Effector CD8-positive, alpha-beta T cell (primary cell): Measurements from ENCODE around the gene C20orf202.

Source experiments
- DNase-seq: peaks from one replicate; lab custom pipeline; 2025; lab: John Stamatoyannopoulos, UW

C20orf202 gene

GRCh38 chr20:1184638-1185315 is 18.5 kb upstream of the C20orf202 start, which contains the start of gene TMEM74B:
TSS of gene TMEM74B (minus strand) at chr20:1184981. CDS start at chr20:1183801, 1,180 bp downstream.
- DNase-seq, result no peak

DNA sequence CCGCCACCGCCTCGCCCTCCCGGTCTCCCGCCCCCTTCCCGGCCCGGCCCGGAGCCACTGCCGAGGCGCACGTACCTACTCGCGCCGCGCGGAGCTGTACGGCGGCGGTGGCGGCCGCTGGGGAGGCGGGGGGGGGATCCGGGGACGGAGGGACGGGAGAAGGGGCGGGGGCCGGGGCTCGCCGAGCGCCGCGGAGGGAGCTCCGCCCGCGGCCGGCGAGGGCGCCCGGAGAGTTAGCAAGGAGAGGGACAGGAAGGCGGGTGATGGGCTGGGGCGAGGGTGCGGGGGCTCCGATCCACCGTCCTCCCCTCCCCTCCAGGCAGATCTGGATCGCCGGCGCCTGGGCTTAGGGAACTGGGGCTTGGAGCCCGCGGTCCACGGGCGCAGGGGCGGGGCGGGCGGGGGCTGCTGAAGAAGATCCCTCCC is 17.9 kb upstream of the C20orf202 start:
- no peak for DNase-seq

DNA sequence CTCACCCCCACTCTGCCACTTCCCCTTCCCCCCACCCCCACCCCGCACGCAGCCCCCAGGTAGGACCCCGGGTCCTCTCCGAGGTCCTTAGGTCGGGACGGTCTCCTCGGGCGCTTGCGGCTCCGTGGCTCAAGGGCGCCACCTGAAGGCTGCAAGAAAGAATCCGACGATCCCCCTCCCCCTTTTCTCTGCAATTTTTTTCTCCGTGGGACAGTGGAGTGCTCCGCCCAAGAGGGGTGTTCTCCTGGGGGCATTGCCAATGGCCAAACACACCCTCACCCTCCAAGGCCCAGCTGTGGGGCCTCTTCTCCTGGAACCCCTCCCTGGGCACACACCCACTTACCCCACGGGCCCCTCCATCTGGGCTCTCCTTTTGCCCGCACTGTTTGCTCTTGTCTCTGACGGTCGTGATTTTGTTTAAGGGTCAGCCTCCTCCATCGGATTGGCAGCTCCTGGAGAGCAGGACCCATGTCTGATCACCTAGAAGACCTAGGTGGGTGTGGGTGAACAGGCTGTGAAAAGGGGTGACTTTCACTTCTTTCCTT is 17.4 kb upstream of the C20orf202 start:
- DNase-seq, result peak; percentile 7

DNA sequence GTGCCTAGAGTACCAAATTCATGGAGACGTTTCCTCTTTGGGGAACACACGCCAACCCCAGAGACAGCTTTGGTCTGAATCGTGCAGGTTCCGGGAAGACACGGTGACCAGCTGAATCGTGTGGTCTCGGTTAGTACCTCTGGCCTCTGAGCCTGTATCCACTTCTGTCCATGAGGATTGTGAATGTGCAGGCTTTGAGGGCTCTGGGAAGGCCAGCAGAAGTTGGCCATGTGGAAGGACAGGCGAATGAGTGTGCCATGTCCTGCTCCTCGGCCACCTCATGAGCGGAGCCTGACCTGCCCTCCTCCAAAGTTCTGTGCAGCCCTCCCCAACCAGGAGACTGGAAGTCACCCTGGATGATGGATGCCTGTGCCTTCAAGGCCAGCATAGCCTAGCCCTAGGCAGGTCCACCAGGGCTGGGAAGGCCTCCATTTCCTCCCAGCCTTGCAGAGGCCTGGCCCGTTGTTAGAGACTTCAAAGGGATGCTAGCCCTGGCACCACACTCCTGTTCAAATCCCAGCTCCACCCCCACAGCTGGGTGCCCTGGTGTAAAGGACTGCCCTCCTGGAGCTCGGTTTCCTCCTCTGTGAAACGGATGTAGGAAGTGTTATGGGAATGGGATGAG is 16.8 kb upstream of the C20orf202 start:
- no peak for DNase-seq

DNA sequence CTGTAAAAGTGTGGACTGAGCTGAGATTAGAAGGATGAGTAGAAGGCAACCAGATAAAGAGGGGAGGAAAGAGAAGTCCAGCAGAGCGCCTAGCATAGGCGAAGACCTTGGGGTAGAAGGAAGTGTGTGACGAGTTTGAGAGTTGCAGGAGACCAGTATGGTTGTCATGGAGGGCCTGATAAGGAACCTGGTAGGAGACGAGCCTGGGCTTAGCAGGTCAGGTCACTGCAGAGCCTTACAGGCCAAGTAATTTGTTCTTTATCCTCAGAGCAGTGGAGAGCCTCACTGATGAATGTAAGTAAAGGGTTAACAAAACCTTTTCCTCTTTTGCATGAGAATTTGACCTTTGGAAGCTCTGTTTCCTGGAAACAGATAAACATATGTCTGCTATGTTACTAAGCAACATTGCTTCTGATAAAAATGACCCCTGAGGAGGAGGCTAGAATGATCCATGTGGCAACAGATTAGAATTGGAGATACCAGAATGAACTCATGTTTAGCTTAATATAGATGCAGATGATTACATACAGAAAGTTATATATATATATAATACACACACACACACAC is 15.6 kb upstream of the C20orf202 start:
- DNase-seq, result no peak

DNA sequence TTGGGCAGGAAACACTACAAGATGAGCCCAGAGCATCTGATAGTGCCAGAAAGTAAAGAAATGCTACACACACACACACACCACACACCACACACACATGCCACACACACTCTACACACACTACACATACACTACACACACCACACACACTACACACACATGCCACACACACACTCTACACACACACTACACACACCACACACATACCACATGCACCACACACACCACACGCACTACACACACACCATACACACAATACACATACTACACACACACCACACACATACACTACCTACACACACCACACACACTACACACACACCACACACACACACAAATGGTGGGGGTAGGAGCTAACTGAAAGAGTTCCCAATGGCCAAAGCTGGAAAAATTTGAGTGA is 14.9 kb upstream of the C20orf202 start:
- DNase-seq, result no peak

- DNase-seq, result no peak
Measured at GRCh38 chr20:1189827-1190226, 13.4 kb upstream of the C20orf202 start.

DNA sequence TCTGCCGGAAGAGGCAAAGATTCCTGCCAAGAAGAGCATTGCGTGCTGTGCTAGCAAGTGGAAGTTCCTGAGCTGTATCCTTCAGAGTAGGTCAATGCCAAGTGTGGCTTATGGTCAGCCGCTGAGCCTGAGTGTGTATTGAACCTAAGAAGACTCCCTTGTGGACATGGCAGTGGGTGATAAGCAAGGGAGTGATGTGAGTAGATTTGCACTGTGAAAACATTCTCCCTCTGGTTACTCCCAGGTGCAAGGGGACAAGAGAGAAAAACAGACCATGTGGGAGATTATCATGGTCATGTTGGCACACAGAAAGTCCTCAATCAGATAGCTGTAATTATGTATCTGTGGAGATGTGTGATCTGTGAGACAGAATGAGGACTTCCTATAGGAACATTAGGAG is 12.4 kb upstream of the C20orf202 start:
- no peak for DNase-seq

GRCh38 chr20:1191299-1191698 is 12.0 kb upstream of the C20orf202 start:
- no peak for DNase-seq

DNA sequence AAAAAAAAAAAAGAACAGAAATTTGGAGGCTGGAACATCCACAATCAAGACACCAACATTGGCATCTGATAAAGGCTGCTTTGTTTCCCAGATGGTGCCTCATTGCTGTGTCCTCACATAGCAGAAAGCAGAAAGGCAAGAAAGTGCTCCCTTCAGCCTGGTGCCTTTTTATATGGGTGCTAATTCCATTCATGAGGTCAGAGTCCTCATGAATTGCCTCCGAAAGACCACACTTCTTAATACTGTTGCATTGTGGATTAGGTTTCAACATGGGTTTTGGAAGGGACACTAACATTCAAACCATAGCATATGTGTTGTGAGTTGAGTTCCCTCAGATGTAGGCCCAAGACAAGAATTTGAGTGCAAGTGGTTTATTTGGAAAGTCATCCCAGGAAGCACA is 8.0 kb upstream of the C20orf202 start:
- no peak for DNase-seq

- DNase-seq, result no peak
Measured at GRCh38 chr20:1196634-1197033, 6.6 kb upstream of the C20orf202 start.

GRCh38 chr20:1197801-1198200 is 5.5 kb upstream of the C20orf202 start:
- DNase-seq, result no peak

DNA sequence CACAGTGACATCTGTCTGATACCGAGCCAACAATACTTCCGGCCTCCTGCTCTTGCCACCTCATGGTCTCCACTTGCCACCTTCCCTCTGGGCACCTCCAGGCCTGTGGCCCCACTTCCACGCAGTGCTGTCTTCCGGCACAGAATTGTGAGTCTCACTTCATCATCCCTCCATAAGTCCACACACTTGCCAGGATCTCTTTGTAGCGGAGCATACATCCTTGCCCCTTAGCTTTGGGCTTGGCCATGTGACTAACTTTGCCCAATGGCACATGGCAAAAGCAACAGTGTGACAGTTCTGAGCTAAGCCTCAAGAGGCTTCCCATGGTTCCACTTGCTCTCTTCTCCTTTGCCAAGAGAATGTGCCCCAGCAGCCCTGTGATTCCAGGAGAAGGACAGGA is 4.5 kb upstream of the C20orf202 start:
- DNase-seq, result no peak

DNA sequence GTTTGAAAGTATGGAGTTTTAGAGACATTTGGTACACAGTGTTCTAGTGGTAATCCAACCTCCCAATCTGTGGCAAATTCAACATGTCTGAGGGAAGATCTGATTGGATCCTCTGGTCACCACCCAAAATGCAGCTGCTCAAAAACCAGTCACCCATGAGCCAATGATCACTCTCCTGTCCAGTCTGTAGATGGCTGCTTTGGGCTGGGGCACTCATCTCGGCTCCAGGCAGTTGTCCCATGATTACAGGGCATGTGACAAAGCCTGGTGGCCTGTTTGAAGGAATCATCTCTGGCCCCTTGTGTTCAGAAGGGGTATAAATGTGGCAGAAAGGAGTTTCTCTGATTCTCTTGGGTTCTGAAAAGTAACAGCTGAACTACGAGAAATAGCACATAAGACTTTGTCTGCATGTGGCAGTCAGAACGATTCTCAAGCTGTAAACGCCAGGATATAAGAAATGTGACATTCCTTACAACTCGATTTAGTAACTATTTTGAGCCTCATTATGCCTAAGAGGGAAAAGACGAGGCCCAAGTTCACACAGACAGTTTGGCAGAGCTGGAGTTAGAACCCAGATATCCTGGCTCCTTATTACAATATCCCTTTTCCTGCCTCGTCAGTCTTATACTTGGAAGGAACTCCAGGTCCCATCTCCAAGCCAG is 3.9 kb upstream of the C20orf202 start:
- DNase-seq, result no peak

DNA sequence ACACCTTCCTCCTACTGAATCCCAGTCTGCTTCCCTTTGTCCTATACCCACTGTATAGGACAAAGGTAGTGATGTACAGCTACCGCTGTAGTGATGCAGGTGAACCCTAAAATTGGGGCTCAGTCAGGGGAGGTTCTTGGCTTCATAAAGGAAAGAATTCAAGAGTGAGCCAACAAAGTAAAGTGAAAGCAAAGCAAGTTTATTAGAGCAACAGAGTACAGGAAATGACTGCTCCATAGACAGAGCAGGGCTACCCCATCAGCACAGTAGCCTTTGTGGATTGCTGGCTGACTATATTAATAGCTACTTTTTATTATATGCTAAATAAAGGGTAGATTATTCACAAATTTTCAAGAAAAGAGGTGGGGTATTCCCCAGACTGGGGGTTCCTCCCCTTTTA is 3.3 kb upstream of the C20orf202 start:
- no peak for DNase-seq

DNA sequence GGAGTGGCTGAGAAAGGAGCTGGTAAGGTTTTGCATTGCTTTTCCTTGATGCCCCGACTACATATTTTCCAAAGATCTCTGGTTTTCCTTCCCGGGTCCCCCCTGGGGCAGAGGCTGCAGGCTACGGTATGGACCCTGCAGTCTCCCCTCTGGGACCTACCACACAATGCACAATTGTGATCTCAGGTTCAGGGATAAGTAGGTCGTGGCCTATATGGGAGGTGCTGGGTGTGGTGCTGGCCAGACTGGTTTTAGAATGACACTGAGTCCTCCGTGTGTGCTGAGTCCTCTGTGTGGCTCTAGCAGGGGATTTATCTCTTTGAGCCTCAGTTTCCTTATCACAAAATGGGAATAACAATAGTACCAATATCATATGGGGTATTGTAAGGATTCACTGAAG is 376 bp downstream of the C20orf202 start:
- no peak for DNase-seq

DNA sequence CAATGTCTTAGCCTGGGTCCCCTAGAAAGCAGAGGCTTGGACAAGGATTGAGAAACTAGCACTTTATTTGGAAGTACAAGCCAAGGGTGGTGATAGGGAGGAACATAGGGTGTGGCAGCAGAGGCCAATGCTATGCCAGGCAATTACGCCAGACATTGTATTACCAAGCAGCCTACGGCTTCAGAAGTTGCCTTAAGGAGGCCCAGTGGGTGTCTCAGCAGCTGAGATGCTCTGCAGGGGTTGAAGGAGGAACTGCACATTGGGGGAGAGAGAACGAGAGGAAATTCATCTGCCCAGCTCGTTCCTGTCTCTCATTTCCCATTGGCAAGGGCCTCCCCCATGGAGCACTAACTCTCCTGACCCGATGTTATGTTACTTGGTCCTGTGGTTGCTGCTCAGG is 859 bp downstream of the C20orf202 start:
- no peak for DNase-seq

DNA sequence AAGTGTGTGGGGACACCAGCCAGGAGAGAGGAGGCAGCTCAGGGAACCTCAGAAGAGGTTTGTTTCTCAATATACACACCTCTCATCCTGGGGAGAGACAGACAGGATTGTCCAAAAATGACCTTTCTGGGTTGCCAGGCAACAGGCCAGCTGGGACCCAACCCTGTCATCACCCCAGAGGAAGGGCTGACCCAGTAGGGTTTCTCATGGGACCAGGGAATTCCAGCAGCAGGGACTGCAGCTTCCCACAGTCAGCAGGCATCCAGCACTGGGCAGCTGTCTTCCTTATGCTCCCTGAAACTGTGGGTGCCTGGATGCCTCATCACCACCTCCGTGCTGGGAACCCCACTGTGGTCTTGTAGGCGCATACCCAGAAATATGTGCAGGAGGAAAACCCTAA is 1.3 kb downstream of the C20orf202 start:
- DNase-seq, result no peak

DNA sequence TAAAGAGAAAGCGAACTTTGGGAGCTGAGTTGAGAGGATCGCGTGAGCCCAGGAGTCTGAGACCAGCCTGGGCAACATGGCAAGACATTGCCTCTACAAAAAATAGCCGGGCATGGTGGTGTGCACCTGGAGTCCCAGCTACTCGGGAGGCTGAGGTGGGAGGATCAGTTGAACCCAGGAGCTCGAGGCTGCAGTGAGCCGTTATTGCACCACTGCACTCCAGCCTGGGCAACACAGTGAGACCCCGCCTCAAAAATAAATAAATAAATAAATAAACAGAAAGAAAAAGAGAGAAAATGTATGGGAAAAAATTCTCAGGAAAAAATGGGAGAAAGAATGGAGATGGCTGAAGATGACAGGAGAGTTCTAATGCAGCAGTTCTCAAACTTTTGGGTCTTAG is 2.5 kb downstream of the C20orf202 start:
- DNase-seq, result no peak

DNA sequence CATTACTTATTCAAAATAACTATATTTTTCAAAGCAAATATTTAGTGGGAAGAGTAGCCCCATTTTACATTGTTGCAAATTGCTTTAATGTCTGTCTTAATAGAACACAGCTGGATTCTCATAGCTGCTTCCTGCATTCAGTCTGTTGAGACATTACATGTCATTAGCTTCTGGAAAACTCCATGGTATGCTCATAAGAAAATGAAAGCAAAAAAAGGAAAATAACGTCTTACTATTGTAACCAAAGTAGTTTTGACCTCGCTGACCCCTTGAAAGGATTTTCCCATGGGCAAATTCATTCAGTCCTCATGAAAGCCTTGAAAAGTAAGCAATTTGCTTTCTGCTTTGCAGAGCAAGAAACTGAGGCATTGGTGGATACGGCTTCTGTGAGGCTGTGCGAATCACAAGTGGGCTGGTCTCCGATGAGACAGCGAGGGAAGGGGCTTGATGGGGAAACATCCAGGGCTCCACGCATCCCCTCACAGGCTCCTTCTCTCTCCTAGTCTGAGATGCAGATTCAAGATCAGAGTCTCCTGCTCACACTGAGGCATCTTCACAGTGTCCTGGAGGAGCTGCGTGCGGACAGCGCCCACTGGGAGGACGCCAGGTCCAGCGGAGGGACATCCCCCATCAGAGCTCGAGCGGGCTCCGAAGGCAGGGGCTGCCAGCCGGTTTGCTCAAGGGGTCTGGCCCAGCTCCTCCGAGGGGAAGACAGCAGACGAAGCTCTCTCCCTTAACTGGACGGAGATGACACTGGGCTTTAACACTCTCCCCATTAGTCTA is 3.3 kb downstream of the C20orf202 start:
- DNase-seq, result no peak

GRCh38 chr20:1207293-1207878 is 4.1 kb downstream of the C20orf202 start:
- DNase-seq, result no peak
